Ishikawa (cell line): ENCODE results near the gene FADS1.

Experiments used
- CEBPB ChIP-seq: IDR thresholded peaks from 2 replicates; pipeline ENCODE4 v1.6.1; 2012
- CREB1 ChIP-seq: IDR thresholded peaks from 2 replicates; pipeline ENCODE4 v1.6.1; 2012; ENCODE audit warnings: low read depth
- EGR1 ChIP-seq: IDR thresholded peaks from 2 replicates; pipeline ENCODE4 v1.6.1; 2012
- EP300 ChIP-seq: IDR thresholded peaks from 2 replicates; pipeline ENCODE4 v1.6.1; 2012; ENCODE audit warnings: borderline replicate concordance
- FOXM1 ChIP-seq: IDR thresholded peaks from 2 replicates; pipeline ENCODE4 v1.6.1; 2012; ENCODE audit warnings: low read depth, borderline replicate concordance
- MAX ChIP-seq: IDR thresholded peaks from 2 replicates; pipeline ENCODE4 v1.6.1; 2012
- NFIC ChIP-seq: IDR thresholded peaks from 2 replicates; pipeline ENCODE4 v1.6.1; 2012
- RAD21 ChIP-seq: IDR thresholded peaks from 2 replicates; pipeline ENCODE4 v1.6.1; 2012; ENCODE audit warnings: low read depth
- REST ChIP-seq: IDR thresholded peaks from 2 replicates; pipeline ENCODE4 v1.6.1; 2012; ENCODE audit warnings: low read depth, mild to moderate bottlenecking
- TAF1 ChIP-seq: IDR thresholded peaks from 2 replicates; pipeline ENCODE4 v1.6.1; 2012; ENCODE audit warnings: low read depth, mild to moderate bottlenecking
- TCF12 ChIP-seq: IDR thresholded peaks from 2 replicates; pipeline ENCODE4 v1.6.1; 2012; ENCODE audit warnings: low read depth
- TEAD4 ChIP-seq: IDR thresholded peaks from 2 replicates; pipeline ENCODE4 v1.6.1; 2012
- USF1 ChIP-seq: IDR thresholded peaks from 2 replicates; pipeline ENCODE4 v1.6.1; 2012
- YY1 ChIP-seq: IDR thresholded peaks from 2 replicates; pipeline ENCODE4 v1.6.1; 2012; ENCODE audit warnings: low read depth
- ZBTB7A ChIP-seq: IDR thresholded peaks from 2 replicates; pipeline ENCODE4 v1.6.1; 2012; ENCODE audit warnings: low read depth

FADS1 gene

GRCh38 chr11:61800331-61801281 lies 16.2 kb downstream of the FADS1 start:
- TF ChIP-seq CREB1, result no peak
- no peak for TF ChIP-seq CEBPB
- no peak for TF ChIP-seq USF1
- no peak for TF ChIP-seq TEAD4
- no peak for TF ChIP-seq ZBTB7A
- no peak for TF ChIP-seq EP300
- no peak for TF ChIP-seq NFIC
- no peak for TF ChIP-seq TCF12
- no peak for TF ChIP-seq RAD21

GRCh38 chr11:61799665-61800284 lies 17.0 kb downstream of the FADS1 start:
- TF ChIP-seq FOXM1 (no peak), EP300 (no peak)

- TF ChIP-seq YY1 (peak; percentile 59; the same call in 1 of the 2 replicates), RAD21 (peak; percentile 72), NFIC (no peak)
Observed at GRCh38 chr11:61797263-61797944, 19.4 kb downstream of the FADS1 start.

- TF ChIP-seq FOXM1 (no peak), TAF1 (no peak), TCF12 (no peak), ZBTB7A (no peak), NFIC (no peak), CEBPB (no peak), CREB1 (no peak), YY1 (no peak), MAX (no peak), USF1 (no peak), TEAD4 (no peak), EP300 (no peak), RAD21 (no peak), EGR1 (no peak), REST (no peak)
Observed at GRCh38 chr11:61795876-61796526, 20.8 kb downstream of the FADS1 start.

GRCh38 chr11:61795459-61795858 lies 21.3 kb downstream of the FADS1 start:
- TF ChIP-seq MAX (no peak), REST (no peak), CREB1 (no peak), EP300 (no peak), TCF12 (no peak), ZBTB7A (no peak), EGR1 (no peak)
